Measurements from ENCODE around the gene PBXIP1.

- TF ChIP-seq RAD21 (IDR thresholded peaks at IDR 0.05) (no peak), TAF1 (conservative IDR thresholded peaks at IDR 0.05) (no peak), NR2F2 (IDR thresholded peaks at IDR 0.05) (no peak), ZBTB33 (IDR thresholded peaks at IDR 0.05) (no peak), GABPA (IDR thresholded peaks at IDR 0.05 in 1 of 2, conservative IDR thresholded peaks at IDR 0.05 in 1 of 2) (no peak), YY1 (IDR thresholded peaks at IDR 0.05) (no peak), HNF4G (IDR thresholded peaks at IDR 0.05) (no peak)
- TF ChIP-seq, protein P1, sequence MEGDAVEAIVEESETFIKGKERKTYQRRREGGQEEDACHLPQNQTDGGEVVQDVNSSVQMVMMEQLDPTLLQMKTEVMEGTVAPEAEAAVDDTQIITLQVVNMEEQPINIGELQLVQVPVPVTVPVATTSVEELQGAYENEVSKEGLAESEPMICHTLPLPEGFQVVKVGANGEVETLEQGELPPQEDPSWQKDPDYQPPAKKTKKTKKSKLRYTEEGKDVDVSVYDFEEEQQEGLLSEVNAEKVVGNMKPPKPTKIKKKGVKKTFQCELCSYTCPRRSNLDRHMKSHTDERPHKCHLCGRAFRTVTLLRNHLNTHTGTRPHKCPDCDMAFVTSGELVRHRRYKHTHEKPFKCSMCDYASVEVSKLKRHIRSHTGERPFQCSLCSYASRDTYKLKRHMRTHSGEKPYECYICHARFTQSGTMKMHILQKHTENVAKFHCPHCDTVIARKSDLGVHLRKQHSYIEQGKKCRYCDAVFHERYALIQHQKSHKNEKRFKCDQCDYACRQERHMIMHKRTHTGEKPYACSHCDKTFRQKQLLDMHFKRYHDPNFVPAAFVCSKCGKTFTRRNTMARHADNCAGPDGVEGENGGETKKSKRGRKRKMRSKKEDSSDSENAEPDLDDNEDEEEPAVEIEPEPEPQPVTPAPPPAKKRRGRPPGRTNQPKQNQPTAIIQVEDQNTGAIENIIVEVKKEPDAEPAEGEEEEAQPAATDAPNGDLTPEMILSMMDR (IDR thresholded peaks at IDR 0.05; ENCODE audit: low read depth, low read length, missing input control), result no peak
- TF ChIP-seq, protein P2, sequence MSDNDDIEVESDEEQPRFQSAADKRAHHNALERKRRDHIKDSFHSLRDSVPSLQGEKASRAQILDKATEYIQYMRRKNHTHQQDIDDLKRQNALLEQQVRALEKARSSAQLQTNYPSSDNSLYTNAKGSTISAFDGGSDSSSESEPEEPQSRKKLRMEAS (IDR thresholded peaks at IDR 0.05), result no peak
- TF ChIP-seq, protein P3, sequence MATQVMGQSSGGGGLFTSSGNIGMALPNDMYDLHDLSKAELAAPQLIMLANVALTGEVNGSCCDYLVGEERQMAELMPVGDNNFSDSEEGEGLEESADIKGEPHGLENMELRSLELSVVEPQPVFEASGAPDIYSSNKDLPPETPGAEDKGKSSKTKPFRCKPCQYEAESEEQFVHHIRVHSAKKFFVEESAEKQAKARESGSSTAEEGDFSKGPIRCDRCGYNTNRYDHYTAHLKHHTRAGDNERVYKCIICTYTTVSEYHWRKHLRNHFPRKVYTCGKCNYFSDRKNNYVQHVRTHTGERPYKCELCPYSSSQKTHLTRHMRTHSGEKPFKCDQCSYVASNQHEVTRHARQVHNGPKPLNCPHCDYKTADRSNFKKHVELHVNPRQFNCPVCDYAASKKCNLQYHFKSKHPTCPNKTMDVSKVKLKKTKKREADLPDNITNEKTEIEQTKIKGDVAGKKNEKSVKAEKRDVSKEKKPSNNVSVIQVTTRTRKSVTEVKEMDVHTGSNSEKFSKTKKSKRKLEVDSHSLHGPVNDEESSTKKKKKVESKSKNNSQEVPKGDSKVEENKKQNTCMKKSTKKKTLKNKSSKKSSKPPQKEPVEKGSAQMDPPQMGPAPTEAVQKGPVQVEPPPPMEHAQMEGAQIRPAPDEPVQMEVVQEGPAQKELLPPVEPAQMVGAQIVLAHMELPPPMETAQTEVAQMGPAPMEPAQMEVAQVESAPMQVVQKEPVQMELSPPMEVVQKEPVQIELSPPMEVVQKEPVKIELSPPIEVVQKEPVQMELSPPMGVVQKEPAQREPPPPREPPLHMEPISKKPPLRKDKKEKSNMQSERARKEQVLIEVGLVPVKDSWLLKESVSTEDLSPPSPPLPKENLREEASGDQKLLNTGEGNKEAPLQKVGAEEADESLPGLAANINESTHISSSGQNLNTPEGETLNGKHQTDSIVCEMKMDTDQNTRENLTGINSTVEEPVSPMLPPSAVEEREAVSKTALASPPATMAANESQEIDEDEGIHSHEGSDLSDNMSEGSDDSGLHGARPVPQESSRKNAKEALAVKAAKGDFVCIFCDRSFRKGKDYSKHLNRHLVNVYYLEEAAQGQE (IDR thresholded peaks at IDR 0.05), result no peak
- TF ChIP-seq, protein P4, sequence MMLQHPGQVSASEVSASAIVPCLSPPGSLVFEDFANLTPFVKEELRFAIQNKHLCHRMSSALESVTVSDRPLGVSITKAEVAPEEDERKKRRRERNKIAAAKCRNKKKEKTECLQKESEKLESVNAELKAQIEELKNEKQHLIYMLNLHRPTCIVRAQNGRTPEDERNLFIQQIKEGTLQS (IDR thresholded peaks at IDR 0.05), result no peak
These were observed 3.5 kb upstream of the PBXIP1 start for GRCh38 chr1:154959426-154959780.

Data from liver (tissue), 3 donors.